Panc1 (cell line): Measurements from ENCODE around the gene JADE3.

ENCODE experiments used
- CTCF ChIP-seq: fragments of 450-650 bp; IDR thresholded peaks from 2 replicates; pipeline ENCODE4 v1.5.1; 2017; ENCODE audit warnings: mild to moderate bottlenecking
- POLR2AphosphoS5 ChIP-seq: IDR thresholded peaks from 2 replicates; pipeline ENCODE4 v1.6.1; 2012; ENCODE audit warnings: mild to moderate bottlenecking, low read depth, low read length, moderate library complexity
- REST ChIP-seq, 2 experiments: IDR thresholded peaks; 2 replicates each; pipeline ENCODE4 v1.6.1; 2011 to 2012; ENCODE audit warnings: low read depth in 2 of 2, control low read depth in 1 of 2, low read length in 1 of 2, mild to moderate bottlenecking in 1 of 2, moderate library complexity in 1 of 2; ENCODE audit not compliant: insufficient read depth in 1 of 2

GRCh38 chrX:46918434-46918833, 6.2 kb downstream of the JADE3 start:
- TF ChIP-seq CTCF (no peak), REST (IDR thresholded peaks at IDR 0.05; ENCODE audit: insufficient read depth in 1 of 2, low read depth in 2 of 2, low read length in 1 of 2) (no peak), POLR2AphosphoS5 (no peak)
